CD8-positive, alpha-beta memory T cell (primary cell): ENCODE data around the gene STYXL1. TPM values are rescaled to one million over a fixed set of nuclear protein-coding genes. Genes with fewer than 3 reads are reported as not detected.
A peak's percentile ranks its signal among the peaks of the same experiment; 100 is the strongest.

Experiments
- CTCF ChIA-PET: fragments of 350-600 bp; sonication (Branson Sonifier 250); formaldehyde crosslinking; loops from one replicate; lab custom pipeline; 2021; ENCODE audit warnings: antibody characterized with exemption; lab: Charles Lee
- POLR2A ChIA-PET: fragments of 350-600 bp; sonication (Branson Sonifier 250); formaldehyde crosslinking; loops from one replicate; lab custom pipeline; 2021; ENCODE audit warnings: antibody characterized with exemption; lab: Charles Lee
- DNase-seq, 5 donors: peaks; one replicate each; pipeline versions ENCODE4 v3.0.0 to v3.0.0-alpha.2; 2020 to 2022; ENCODE audit warnings: mixed read lengths in 1 of 5
- H3K27ac ChIP-seq: one replicate; pipeline ENCODE4 v1.7.0; 2013; ENCODE audit warnings: low read depth, mild to moderate bottlenecking, low read length, moderate library complexity
- H3K27me3 ChIP-seq: 2 replicates; pipeline ENCODE4 v1.7.0; 2013; ENCODE audit warnings: low read length, mild to moderate bottlenecking; ENCODE audit not compliant: insufficient read depth, poor library complexity, severe bottlenecking
- H3K36me3 ChIP-seq: 2 replicates; pipeline ENCODE4 v1.7.0; 2013; ENCODE audit warnings: mild to moderate bottlenecking, low read length, moderate library complexity; ENCODE audit not compliant: insufficient read depth
- H3K4me1 ChIP-seq: 2 replicates; pipeline ENCODE4 v1.7.0; 2013; ENCODE audit warnings: mild to moderate bottlenecking, low read length, moderate library complexity; ENCODE audit not compliant: insufficient read depth
- H3K4me3 ChIP-seq: 2 replicates; pipeline ENCODE4 v1.7.0; 2013; ENCODE audit warnings: mild to moderate bottlenecking, low read length
- H3K9me3 ChIP-seq: 2 replicates; pipeline ENCODE4 v1.7.0; 2013; ENCODE audit warnings: mild to moderate bottlenecking, low read length
- H3K27ac Mint-ChIP-seq, 8 donors: one replicate each; pipeline ENCODE4 v1.8.0; 2020 to 2021; ENCODE audit warnings: mixed read lengths in 8 of 8, mild to moderate bottlenecking in 6 of 8, inconsistent platforms in 3 of 8, moderate library complexity in 3 of 8
- H3K27me3 Mint-ChIP-seq, 2 donors: one replicate each; pipeline ENCODE4 v1.8.0; 2020 to 2021; ENCODE audit warnings: mixed read lengths in 2 of 2, mild to moderate bottlenecking in 1 of 2, moderate library complexity in 1 of 2
- H3K36me3 Mint-ChIP-seq, 3 donors: one replicate each; pipeline ENCODE4 v1.8.0; 2020 to 2021; ENCODE audit warnings: mixed read lengths in 3 of 3, inconsistent platforms in 1 of 3, mild to moderate bottlenecking in 1 of 3
- H3K4me1 Mint-ChIP-seq, 3 donors: one replicate each; pipeline ENCODE4 v1.8.0; 2020 to 2021; ENCODE audit warnings: mixed read lengths in 3 of 3, inconsistent platforms in 1 of 3, mild to moderate bottlenecking in 1 of 3
- H3K4me3 Mint-ChIP-seq, 7 donors: one replicate each; pipeline ENCODE4 v1.8.0; 2020 to 2021; ENCODE audit warnings: mixed read lengths in 7 of 7, mild to moderate bottlenecking in 6 of 7, moderate library complexity in 4 of 7, inconsistent platforms in 2 of 7
- H3K9me3 Mint-ChIP-seq, 5 donors: one replicate each; pipeline ENCODE4 v1.8.0; 2020 to 2022; ENCODE audit warnings: mixed read lengths in 5 of 5, mild to moderate bottlenecking in 3 of 5, moderate library complexity in 2 of 5, inconsistent platforms in 1 of 5
- polyA plus RNA-seq: library from polyadenylated mRNA; unstranded; fragments of 300-500 nt; fragmentation: Illumina TruSeq; gene quantifications from one replicate; pipeline ENCODE4 v1.2.3, GENCODE V29; 2021
- total RNA-seq, 2 experiments: library from RNA; stranded (reverse); gene quantifications; one replicate each; pipeline ENCODE4 v1.2.3, GENCODE V29; 2021

The STYXL1 gene
- total and polyA plus RNA-seq, 3 experiments from 2014 or later = 40.2 to 60.9 (median 40.7) TPM

GRCh38 chr7:75987805-75988567 lies 59.8 kb downstream of the STYXL1 start:
- Histone ChIP-seq H3K4me3 (no peak overlapping the region), H3K27me3 (no peaks in the 10 kb centered on the region), H3K4me1 (peaks cover under 1% of the 10 kb centered on the region), H3K27ac (no peak overlapping the region), H3K9me3 (no peaks in the 10 kb centered on the region), H3K36me3 (no peaks in the 10 kb centered on the region)
- POLR2A ChIA-PET = no interaction called here
- Mint-ChIP-seq H3K27me3 (no peaks in the 10 kb centered on the region), H3K4me1 (peaks cover 6 to 18% (median 10%) of the 10 kb centered on the region in 3 donors), H3K9me3 (no peaks in the 10 kb centered on the region), H3K36me3 (peaks cover 0 to 45% (median 2%) of the 10 kb centered on the region in 3 donors), H3K27ac (no peak overlapping the region), H3K4me3 (no peak overlapping the region)
- CTCF ChIA-PET = no interaction called here
- DNase-seq = peak in 1 of 5 donors; percentile 43

- H3K27me3 ChIP-seq = no peaks in the 10 kb centered on the region
- H3K4me1 ChIP-seq = no peaks in the 10 kb centered on the region
- H3K27me3 Mint-ChIP-seq = no peaks in the 10 kb centered on the region
- H3K9me3 Mint-ChIP-seq = no peaks in the 10 kb centered on the region
- H3K9me3 ChIP-seq = no peaks in the 10 kb centered on the region
- no peak overlapping the region for H3K4me3 ChIP-seq
- CTCF ChIA-PET = no interaction called here
- no peak overlapping the region for H3K27ac ChIP-seq
- H3K4me3 Mint-ChIP-seq = no peak overlapping the region
- no peak overlapping the region for H3K27ac Mint-ChIP-seq
- H3K4me1 Mint-ChIP-seq = peaks cover 6 to 16% (median 9%) of the 10 kb centered on the region in 3 donors
- H3K36me3 Mint-ChIP-seq = peaks cover 0 to 53% (median 2%) of the 10 kb centered on the region in 3 donors
- no peaks in the 10 kb centered on the region for H3K36me3 ChIP-seq
- DNase-seq = peak in 1 of 5 donors; percentile 37
- POLR2A ChIA-PET = no interaction called here
These were observed 60.6 kb downstream of the STYXL1 start for GRCh38 chr7:75987026-75987804.

- H3K9me3 ChIP-seq = no peaks in the 10 kb centered on the region
- Mint-ChIP-seq H3K27ac (peak overlapping the region in 1 of 8 donors; percentile 29), H3K9me3 (no peaks in the 10 kb centered on the region), H3K36me3 (peaks cover 0 to 62% (median 2%) of the 10 kb centered on the region in 3 donors), H3K4me1 (peaks cover 6 to 16% (median 9%) of the 10 kb centered on the region in 3 donors), H3K27me3 (no peaks in the 10 kb centered on the region), H3K4me3 (no peak overlapping the region)
- DNase-seq = peak in 1 of 5 donors; percentile 41
- POLR2A ChIA-PET = no interaction called here
- CTCF ChIA-PET = no interaction called here
- H3K27me3 ChIP-seq = no peaks in the 10 kb centered on the region
- H3K36me3 ChIP-seq = no peaks in the 10 kb centered on the region
- no peaks in the 10 kb centered on the region for H3K4me1 ChIP-seq
- H3K4me3 ChIP-seq = no peak overlapping the region
- H3K27ac ChIP-seq = no peak overlapping the region
These were observed 61.5 kb downstream of the STYXL1 start for GRCh38 chr7:75986147-75986781.

- CTCF ChIA-PET = no interaction called here
These were observed 62.2 kb downstream of the STYXL1 start for GRCh38 chr7:75985518-75986146.

GRCh38 chr7:75985009-75985517 lies 62.7 kb downstream of the STYXL1 start:
- H3K4me3 ChIP-seq = no peak overlapping the region
- POLR2A ChIA-PET = interaction anchor here (0.6 kb wide), 1 partner anchor 9 kb away, joined by 4 read pairs; no protein-coding TSS in a partner anchor

More at GRCh38 chr7:75985518-75986146, 62.2 kb downstream of the STYXL1 start:
- Mint-ChIP-seq H3K27me3 (no peaks in the 10 kb centered on the region), H3K27ac (no peak overlapping the region), H3K4me3 (no peak overlapping the region), H3K4me1 (peaks cover 6 to 11% (median 9%) of the 10 kb centered on the region in 3 donors), H3K36me3 (peaks cover 0 to 64% (median 2%) of the 10 kb centered on the region in 3 donors), H3K9me3 (no peaks in the 10 kb centered on the region)
- Histone ChIP-seq H3K36me3 (no peaks in the 10 kb centered on the region), H3K27ac (no peak overlapping the region), H3K27me3 (no peaks in the 10 kb centered on the region), H3K9me3 (no peaks in the 10 kb centered on the region), H3K4me3 (no peak overlapping the region), H3K4me1 (no peaks in the 10 kb centered on the region)
- POLR2A ChIA-PET = no interaction called here
- DNase-seq = peak in 1 of 5 donors; percentile 46

GRCh38 chr7:75984130-75985008 lies 63.4 kb downstream of the STYXL1 start:
- peaks cover 0 to 69% (median 7%) of the 10 kb centered on the region in 3 donors for H3K36me3 Mint-ChIP-seq
- Histone ChIP-seq H3K27ac (no peak overlapping the region), H3K9me3 (no peaks in the 10 kb centered on the region), H3K4me1 (no peaks in the 10 kb centered on the region), H3K4me3 (no peak overlapping the region), H3K36me3 (peaks cover 4% of the 10 kb centered on the region), H3K27me3 (no peaks in the 10 kb centered on the region)
- no peak for DNase-seq
- ChIA-PET CTCF (no interaction called here), POLR2A (interaction anchor here (0.6 kb wide), 1 partner anchor 8 kb away, joined by 4 read pairs; no protein-coding TSS in a partner anchor)
- H3K27ac Mint-ChIP-seq = no peak overlapping the region
- peaks cover 0 to 2% (median 0%) of the 10 kb centered on the region in 3 donors for H3K4me1 Mint-ChIP-seq
- H3K4me3 Mint-ChIP-seq = no peak overlapping the region
- H3K27me3 Mint-ChIP-seq = no peaks in the 10 kb centered on the region
- H3K9me3 Mint-ChIP-seq = no peaks in the 10 kb centered on the region

More at GRCh38 chr7:75985009-75985517, 62.7 kb downstream of the STYXL1 start:
- no peak overlapping the region for H3K27ac ChIP-seq
- H3K4me3 Mint-ChIP-seq = no peak overlapping the region
- H3K27ac Mint-ChIP-seq = no peak overlapping the region
- CTCF ChIA-PET = no interaction called here
- no peaks in the 10 kb centered on the region for H3K9me3 Mint-ChIP-seq
- H3K9me3 ChIP-seq = no peaks in the 10 kb centered on the region
- DNase-seq = peak in 1 of 5 donors; percentile 42
- H3K27me3 Mint-ChIP-seq = no peaks in the 10 kb centered on the region
- H3K27me3 ChIP-seq = no peaks in the 10 kb centered on the region
- peaks cover 5 to 7% (median 6%) of the 10 kb centered on the region in 3 donors for H3K4me1 Mint-ChIP-seq
- H3K4me1 ChIP-seq = no peaks in the 10 kb centered on the region
- peaks cover 2% of the 10 kb centered on the region for H3K36me3 ChIP-seq
- peaks cover 0 to 68% (median 4%) of the 10 kb centered on the region in 3 donors for H3K36me3 Mint-ChIP-seq
